ENCODE results near the gene HSD17B12. TPM values are rescaled to one million over a fixed set of nuclear protein-coding genes. Genes with fewer than 3 reads are reported as not detected.

The HSD17B12 gene
- total and polyA plus RNA-seq, 2 of the 8 experiments (the other 6 are each of a cell fraction or from before 2014, with no cell fraction given) = 46.0 to 121 TPM

GRCh38 chr11:43866969-43867368 lies 186.4 kb downstream of the HSD17B12 start (continued):
- TF ChIP-seq CTCF (IDR thresholded peaks at IDR 0.05; ENCODE audit: control extremely low read depth in 1 of 3, insufficient read depth in 1 of 3, low read depth in 1 of 3, low read length in 3 of 3) (no peak), E2F6 (IDR thresholded peaks at IDR 0.05) (no peak)

Measured in H1 (cell line).